Caco-2 (cell line): ENCODE data around the gene ZNF175. TPM values are rescaled to one million over a fixed set of nuclear protein-coding genes. Genes with fewer than 3 reads are reported as not detected.

Experiments
- BruUV-seq: library from RNA; stranded (reverse); fragments of 400-500 nt; replicated peaks from 2 replicates; lab custom pipeline; 2021; lab: Mats Ljungman, UMichigan
- CTCF ChIA-PET: fragments of 300-600 bp; sonication (Branson Sonifier 250); formaldehyde crosslinking; loops from one replicate; lab custom pipeline; 2022; ENCODE audit warnings: antibody characterized with exemption; lab: Charles Lee
- POLR2A ChIA-PET: fragments of 300-600 bp; sonication (Branson Sonifier 250); formaldehyde crosslinking; loops from one replicate; lab custom pipeline; 2022; ENCODE audit warnings: antibody characterized with exemption; lab: Charles Lee
- DNase-seq, 2 experiments: peaks; one replicate each; pipeline versions ENCODE4 v3.0.0 to v3.0.0-alpha.2; 2020 to 2022
- H3K27me3 ChIP-seq: replicated peaks from 2 replicates; pipeline ENCODE4 v1.6.0; 2011; ENCODE audit warnings: low read length; ENCODE audit not compliant: control insufficient read depth, insufficient read depth
- H3K36me3 ChIP-seq: 2 replicates; pipeline ENCODE4 v1.5.1; 2011; ENCODE audit warnings: low read length; ENCODE audit not compliant: control insufficient read depth, insufficient read depth
- H3K4me1 ChIP-seq: fragments of 250-450 bp; sonication (Bioruptor Pico); 2 replicates; pipeline ENCODE4 v1.5.1; 2020; ENCODE audit warnings: mild to moderate bottlenecking
- H3K4me3 ChIP-seq: 2 replicates; pipeline ENCODE4 v1.5.1; 2011; ENCODE audit warnings: low read depth, mild to moderate bottlenecking, control low read depth, low read length
- H3K9me3 ChIP-seq: fragments of 250-450 bp; sonication (Bioruptor Pico); 2 replicates; pipeline ENCODE4 v1.5.1; 2020; ENCODE audit warnings: mild to moderate bottlenecking, moderate library complexity
- H3K27ac Mint-ChIP-seq: one replicate; pipeline ENCODE4 v1.8.0; 2022; ENCODE audit warnings: mixed read lengths; ENCODE audit not compliant: unreplicated experiment
- H3K27me3 Mint-ChIP-seq: one replicate; pipeline ENCODE4 v1.8.0; 2022; ENCODE audit warnings: mixed read lengths; ENCODE audit not compliant: insufficient read depth, unreplicated experiment
- H3K36me3 Mint-ChIP-seq: one replicate; pipeline ENCODE4 v1.8.0; 2022; ENCODE audit warnings: mild to moderate bottlenecking, mixed read lengths; ENCODE audit not compliant: insufficient read depth, unreplicated experiment
- H3K4me1 Mint-ChIP-seq: one replicate; pipeline ENCODE4 v1.8.0; 2022; ENCODE audit warnings: low read depth, mixed read lengths; ENCODE audit not compliant: unreplicated experiment
- H3K4me3 Mint-ChIP-seq: one replicate; pipeline ENCODE4 v1.8.0; 2022; ENCODE audit warnings: mild to moderate bottlenecking, moderate library complexity, mixed read lengths; ENCODE audit not compliant: unreplicated experiment
- H3K9me3 Mint-ChIP-seq: one replicate; pipeline ENCODE4 v1.8.0; 2022; ENCODE audit warnings: mixed read lengths; ENCODE audit not compliant: unreplicated experiment
- CTCF ChIP-seq, 2 experiments: fragments of 200-600 bp in 1 of 2; IDR thresholded peaks; 1 replicate in 1 of 2; 2 replicates in 1 of 2; pipeline versions ENCODE4 v1.5.1 to v1.8.0; 2011 to 2022; ENCODE audit warnings: antibody characterized with exemption in 1 of 2, control low read depth in 1 of 2, inconsistent platforms in 1 of 2, low read depth in 1 of 2, low read length in 1 of 2, mild to moderate bottlenecking in 1 of 2, moderate library complexity in 1 of 2; ENCODE audit not compliant: insufficient read depth in 1 of 2, severe bottlenecking in 1 of 2, unreplicated experiment in 1 of 2
- intact Hi-C: fragments of 100-400 bp; cut with micrococcal nuclease; formaldehyde crosslinking; loops from one replicate; pipeline ENCODE4 v1.10.0; 2022; ENCODE audit not compliant: unreplicated experiment
- total RNA-seq: library from RNA; stranded (reverse); gene quantifications from 2 replicates; pipeline ENCODE4 v1.2.3, GENCODE V29; 2022

ZNF175 gene
- total RNA-seq, 1 experiment from 2014 or later = 8.7 TPM

- no TSS peak for BruUV-seq
- Mint-ChIP-seq H3K36me3 (no peaks in the 10 kb centered on the region), H3K4me1 (no peaks in the 10 kb centered on the region), H3K4me3 (peak overlapping the region; percentile 61), H3K27me3 (no peaks in the 10 kb centered on the region), H3K9me3 (peaks cover 11% of the 10 kb centered on the region), H3K27ac (peak overlapping the region; percentile 35)
- POLR2A ChIA-PET = no interaction called here
- TF ChIP-seq CTCF (IDR thresholded peaks at IDR 0.05; ENCODE audit: insufficient read depth in 1 of 2, low read depth in 1 of 2, low read length in 1 of 2, severe bottlenecking in 1 of 2, unreplicated experiment in 1 of 2) = no peak
- intact Hi-C loops = no loop called here
- H3K36me3 ChIP-seq = no peaks in the 10 kb centered on the region
- CTCF ChIA-PET = no interaction called here
- no peaks in the 10 kb centered on the region for H3K27me3 ChIP-seq
- H3K4me1 ChIP-seq = peaks cover 18% of the 10 kb centered on the region
- no peak overlapping the region for H3K4me3 ChIP-seq
- no peak for DNase-seq
- no peaks in the 10 kb centered on the region for H3K9me3 ChIP-seq
These were observed 40.5 kb upstream of the ZNF175 start for GRCh38 chr19:51530616-51531015.

GRCh38 chr19:51531349-51532315, 39.5 kb upstream of the ZNF175 start, which contains the start of gene SIGLEC6:
TSS of gene SIGLEC6 (minus strand) at chr19:51531670. CDS start at chr19:51531648, 22 bp downstream.
- Mint-ChIP-seq H3K4me3 (peak within 1 kb of the TSS; percentile 61), H3K9me3 (peaks cover 11% of the 10 kb centered on the region), H3K36me3 (no peaks in the 10 kb centered on the region), H3K27ac (peak within 1 kb of the TSS; percentile 35), H3K27me3 (no peaks in the 10 kb centered on the region), H3K4me1 (peaks cover 3% of the 10 kb centered on the region)
- TF ChIP-seq CTCF (IDR thresholded peaks at IDR 0.05; ENCODE audit: insufficient read depth in 1 of 2, low read depth in 1 of 2, low read length in 1 of 2, severe bottlenecking in 1 of 2, unreplicated experiment in 1 of 2) = no peak
- no peaks in the 10 kb centered on the region for H3K36me3 ChIP-seq
- no peaks in the 10 kb centered on the region for H3K27me3 ChIP-seq
- ChIA-PET CTCF (no interaction called here), POLR2A (interaction anchor here (0.6 kb wide), 1 partner anchor 15 kb away, joined by 3 read pairs; no protein-coding TSS in a partner anchor)
- DNase-seq = peak; percentile 62 to 77
- no peaks in the 10 kb centered on the region for H3K9me3 ChIP-seq
- BruUV-seq = TSS peak; percentile 42
- intact Hi-C loops = no loop called here
- peaks cover 18% of the 10 kb centered on the region for H3K4me1 ChIP-seq
- no peak within 1 kb of the TSS for H3K4me3 ChIP-seq

- no TSS peak for BruUV-seq
- CTCF ChIA-PET = no interaction called here
- Mint-ChIP-seq H3K9me3 (peaks cover 11% of the 10 kb centered on the region), H3K4me1 (peaks cover 6% of the 10 kb centered on the region), H3K4me3 (no peak overlapping the region), H3K27me3 (no peaks in the 10 kb centered on the region), H3K36me3 (no peaks in the 10 kb centered on the region), H3K27ac (no peak overlapping the region)
- DNase-seq = no peak
- Histone ChIP-seq H3K4me1 (peaks cover 18% of the 10 kb centered on the region), H3K9me3 (no peaks in the 10 kb centered on the region), H3K4me3 (no peak overlapping the region), H3K27me3 (no peaks in the 10 kb centered on the region), H3K36me3 (no peaks in the 10 kb centered on the region)
- intact Hi-C loops = no loop called here
- TF ChIP-seq CTCF (IDR thresholded peaks at IDR 0.05; ENCODE audit: insufficient read depth in 1 of 2, low read depth in 1 of 2, low read length in 1 of 2, severe bottlenecking in 1 of 2, unreplicated experiment in 1 of 2) = no peak
- POLR2A ChIA-PET = no interaction called here
These were observed 35.5 kb upstream of the ZNF175 start for GRCh38 chr19:51535535-51535934.
